HL-60 (cell line): ENCODE results near the gene B4GALNT4.

Experiments used
- DNase-seq, 2 experiments: peaks; one replicate each; pipeline ENCODE4 v3.0.0-alpha.2; 2010 to 2020; ENCODE audit warnings: low read depth in 1 of 2, low spot score in 1 of 2
- H3K27ac ChIP-seq: fragments of 250-450 bp; sonication (Bioruptor Pico); replicated peaks from 2 replicates; pipeline ENCODE4 v1.5.1; 2020; ENCODE audit warnings: mild to moderate bottlenecking, moderate library complexity
- H3K27me3 ChIP-seq: fragments of 250-450 bp; sonication (Bioruptor Pico); 2 replicates; pipeline ENCODE4 v1.5.1; 2021; ENCODE audit warnings: mild to moderate bottlenecking, moderate library complexity; ENCODE audit not compliant: insufficient read depth, poor library complexity, severe bottlenecking
- H3K4me3 ChIP-seq: replicated peaks from 2 replicates; pipeline ENCODE4 v1.5.1; 2011; ENCODE audit warnings: mild to moderate bottlenecking, control low read depth, low read length; ENCODE audit not compliant: insufficient read depth
- CTCF ChIP-seq: IDR thresholded peaks from one replicate; pipeline ENCODE4 v1.5.1; 2011; ENCODE audit warnings: low read length, control low read depth, inconsistent platforms; ENCODE audit not compliant: insufficient read depth
- GABPA ChIP-seq: IDR thresholded peaks from 2 replicates; pipeline ENCODE4 v1.6.1; 2012; ENCODE audit warnings: low read depth
- POLR2AphosphoS5 ChIP-seq: IDR thresholded peaks from 2 replicates; pipeline ENCODE4 v1.6.1; 2012; ENCODE audit warnings: low read depth
- REST ChIP-seq: IDR thresholded peaks from 2 replicates; pipeline ENCODE4 v1.6.1; 2012; ENCODE audit warnings: low read depth; ENCODE audit not compliant: insufficient replicate concordance
- SPI1 ChIP-seq: IDR thresholded peaks from 2 replicates; pipeline ENCODE4 v1.6.1; 2012; ENCODE audit warnings: low read depth, mild to moderate bottlenecking, borderline replicate concordance

Gene B4GALNT4

GRCh38 chr11:371716-372590 lies 2.7 kb downstream of the B4GALNT4 start:
- Histone ChIP-seq H3K27ac (no peak overlapping the region), H3K4me3 (no peak overlapping the region), H3K27me3 (peaks cover 39% of the 10 kb centered on the region)
- DNase-seq: no peak
- no peak for TF ChIP-seq SPI1
- TF ChIP-seq POLR2AphosphoS5: no peak
- no peak for TF ChIP-seq REST
- TF ChIP-seq GABPA: no peak
- no peak for TF ChIP-seq CTCF

GRCh38 chr11:372809-373715 lies 3.8 kb downstream of the B4GALNT4 start:
- H3K27me3 ChIP-seq: peaks cover 29% of the 10 kb centered on the region
- H3K4me3 ChIP-seq: no peak overlapping the region
- DNase-seq: no peak
- no peak for TF ChIP-seq POLR2AphosphoS5
- no peak for TF ChIP-seq REST
- TF ChIP-seq SPI1: no peak
- no peak for TF ChIP-seq GABPA
- no peak for TF ChIP-seq CTCF
- H3K27ac ChIP-seq: no peak overlapping the region

- Histone ChIP-seq H3K27me3 (peaks cover 22% of the 10 kb centered on the region), H3K27ac (no peak overlapping the region), H3K4me3 (no peak overlapping the region)
- no peak for DNase-seq
- no peak for TF ChIP-seq SPI1
- no peak for TF ChIP-seq GABPA
- no peak for TF ChIP-seq CTCF
- no peak for TF ChIP-seq POLR2AphosphoS5
- TF ChIP-seq REST: no peak
These were observed 4.6 kb downstream of the B4GALNT4 start for GRCh38 chr11:373716-374551.
